Fibroblast of villous mesenchyme (primary cell): ENCODE data around the gene PTOV1. TPM values are rescaled to one million over a fixed set of nuclear protein-coding genes. Genes with fewer than 3 reads are reported as not detected.

ENCODE experiments used
- DNase-seq: peaks from one replicate; pipeline ENCODE4 v3.0.0-alpha.2; 2010; ENCODE audit warnings: low read depth
- H3K4me3 ChIP-seq: 2 replicates; pipeline ENCODE4 v1.5.1; 2011; ENCODE audit warnings: low read depth, mild to moderate bottlenecking, low read length
- CTCF ChIP-seq: IDR thresholded peaks from 2 replicates; pipeline ENCODE4 v1.5.1; 2012; ENCODE audit warnings: low read depth, mild to moderate bottlenecking, low read length; ENCODE audit not compliant: insufficient read depth
- total RNA-seq: library from RNA; depleted of rRNA; stranded (reverse); fragments of >200 nt; gene quantifications from 2 replicates; pipeline ENCODE4 v1.2.3, GENCODE V29; 2012

The PTOV1 gene
- total RNA-seq, 1 donor, result 47.9 TPM

DNA sequence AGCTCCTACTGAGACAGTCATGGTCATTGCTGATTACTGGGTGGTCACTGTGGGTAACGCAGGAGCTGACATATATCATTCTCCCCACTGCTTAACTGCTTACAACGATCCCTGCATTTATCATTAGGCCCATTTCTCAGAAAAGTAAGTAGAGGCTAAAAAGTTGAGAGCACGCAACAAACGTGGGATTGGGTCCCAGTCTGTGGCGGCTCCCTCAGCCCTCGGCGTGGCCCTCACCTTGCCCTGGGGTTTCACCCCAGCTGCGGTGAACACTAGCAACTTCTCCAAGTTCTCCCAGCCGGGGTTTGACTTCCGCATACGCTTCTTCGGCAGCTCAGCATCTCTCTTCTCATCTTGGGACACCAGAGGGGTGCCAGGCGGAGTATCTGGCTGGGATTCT lies 13.9 kb downstream of the PTOV1 start:
- no peak for DNase-seq
- TF ChIP-seq CTCF, result no peak
- H3K4me3 ChIP-seq, result no peak overlapping the region

- TF ChIP-seq CTCF, result no peak
- peak within 1 kb of the TSS; percentile 81 for H3K4me3 ChIP-seq
- peak; percentile 92 for DNase-seq
Measured at GRCh38 chr19:49866933-49867782, 16.2 kb downstream of the PTOV1 start, which contains the start of gene PNKP. PNKP (minus strand) TSS chr19:49867576; CDS start chr19:49867204, 372 bp downstream.

- H3K4me3 ChIP-seq, result peak overlapping the region; percentile 51
- no peak for DNase-seq
- no peak for TF ChIP-seq CTCF
Measured at GRCh38 chr19:49869009-49869483, 18.1 kb downstream of the PTOV1 start.

DNA sequence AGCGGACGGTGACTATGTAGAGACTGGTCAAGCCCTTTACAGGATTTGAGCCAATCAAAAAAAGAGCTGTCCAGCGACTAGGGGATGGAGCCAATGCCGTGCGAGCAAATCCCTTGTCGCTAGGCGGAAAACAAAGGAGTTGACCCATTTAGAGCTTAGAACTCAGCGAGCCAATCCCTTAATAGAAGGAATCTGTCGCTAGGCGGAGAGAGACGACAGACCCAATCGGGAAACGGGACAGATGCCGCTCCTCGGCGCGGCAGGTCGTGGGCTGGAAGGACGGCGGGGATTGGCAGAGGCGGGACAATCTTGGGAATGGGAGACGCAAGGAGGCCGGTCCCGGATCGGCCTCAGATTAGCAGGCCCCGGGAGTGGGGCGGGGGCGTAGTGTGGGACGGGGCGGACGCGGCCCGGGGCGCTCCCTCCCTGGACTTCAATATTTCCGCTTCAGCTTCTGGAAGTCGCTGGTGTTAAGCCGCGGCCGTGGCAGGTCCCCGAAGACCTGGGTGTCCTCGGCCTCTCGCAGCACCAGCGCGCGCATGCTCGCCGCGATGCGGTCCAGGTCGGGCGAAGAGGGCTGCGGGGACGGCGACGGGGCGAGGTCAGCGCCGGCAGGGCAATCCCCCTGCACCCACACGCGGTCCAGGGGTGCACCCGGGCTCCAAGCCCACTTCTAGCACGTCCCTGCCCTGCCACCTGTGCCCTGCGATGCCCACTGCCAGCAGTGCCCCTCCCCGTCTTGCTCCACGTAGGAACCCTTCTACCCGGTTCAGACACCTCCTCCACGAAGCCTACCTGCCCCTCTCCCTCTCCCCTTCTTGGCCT lies 18.7 kb downstream of the PTOV1 start:
- TF ChIP-seq CTCF, result no peak
- peak; percentile 100 for DNase-seq
- H3K4me3 ChIP-seq, result peak overlapping the region; percentile 57

DNA sequence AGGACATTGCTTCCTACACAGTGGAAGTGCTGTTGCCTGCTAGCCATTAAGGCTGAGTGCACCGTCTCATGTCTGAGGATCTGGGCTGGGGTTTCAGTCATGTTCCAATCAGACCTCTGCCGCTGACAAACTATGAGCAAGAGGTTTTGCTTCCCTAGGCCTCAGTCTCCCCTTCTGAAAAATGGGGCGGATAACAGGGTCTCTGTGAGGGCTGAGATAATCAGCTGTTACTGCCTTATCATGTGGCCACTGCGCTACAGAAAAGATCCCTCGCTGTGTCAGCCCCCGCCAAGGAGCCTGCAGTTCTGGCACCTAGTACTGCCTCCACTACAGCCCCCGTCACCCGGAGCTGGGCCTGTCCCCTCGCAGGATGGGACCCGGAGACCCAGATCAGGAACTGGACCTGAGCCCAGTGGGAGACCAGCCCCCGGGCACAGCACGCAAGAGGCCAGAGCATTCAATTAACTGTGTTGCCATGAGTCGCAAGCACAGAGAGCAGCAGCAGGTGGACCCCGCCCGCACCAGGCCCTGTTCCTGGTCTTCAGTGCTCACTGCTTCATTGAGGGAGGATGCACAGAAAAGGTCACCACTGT lies 19.4 kb downstream of the PTOV1 start:
- TF ChIP-seq CTCF, result no peak
- DNase-seq, result no peak
- peak overlapping the region; percentile 57 for H3K4me3 ChIP-seq

- H3K4me3 ChIP-seq, result no peak overlapping the region
- no peak for TF ChIP-seq CTCF
- DNase-seq, result no peak
Measured at GRCh38 chr19:49871349-49871985, 20.5 kb downstream of the PTOV1 start.
